Measurements from ENCODE around the gene TMED7. TPM values are rescaled to one million over a fixed set of nuclear protein-coding genes. Genes with fewer than 3 reads are reported as not detected.

TMED7 gene
- total and polyA plus RNA-seq, 5 donors = 38.9 to 111 (median 77.7) TPM

DNA sequence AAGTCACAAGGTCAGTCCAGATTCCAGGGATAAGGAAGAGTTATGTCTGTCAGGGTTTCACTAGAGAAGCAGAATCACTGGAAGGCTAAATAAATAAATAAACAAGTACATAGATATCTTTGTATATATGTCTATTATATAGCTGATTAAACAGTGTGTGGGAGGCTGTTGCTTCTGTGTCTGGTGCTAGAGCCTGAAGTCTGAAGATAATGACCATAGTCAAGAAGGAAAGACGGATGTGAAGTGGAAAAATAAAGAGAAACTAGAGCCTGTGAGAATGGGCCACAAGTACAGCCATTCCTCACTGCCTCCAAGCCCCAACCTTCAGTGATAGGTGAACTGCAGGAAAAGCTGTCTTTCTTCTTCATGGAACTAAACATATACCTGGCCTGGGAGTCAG lies 4.1 kb upstream of the TMED7 start:
- DNase-seq (no peak), ATAC-seq (no peak)
- Histone ChIP-seq H3K4me3 (ENCODE audit: low read length) (no peak overlapping the region), H3K27ac (ENCODE audit: low read length) (no peak overlapping the region), H3K27me3 (ENCODE audit: control insufficient read depth, insufficient read depth) (no peaks in the 10 kb centered on the region), H3K4me1 (ENCODE audit: control insufficient read depth, insufficient read depth, low read length) (no peaks in the 10 kb centered on the region), H3K9me3 (ENCODE audit: control insufficient read depth, low read length) (no peaks in the 10 kb centered on the region)
- intact Hi-C loops (cut with DNase I) = loop anchor here in 2 of 4 donors (5.0 kb wide), 3 partner anchors 207 to 437 kb away; partner anchors contain the start of genes AP3S1 (in 1 of the 2) and ATG12 (in 1 of the 2)
- WGBS = 91% methylated on average over 1 of the region's 1 CpG

DNA sequence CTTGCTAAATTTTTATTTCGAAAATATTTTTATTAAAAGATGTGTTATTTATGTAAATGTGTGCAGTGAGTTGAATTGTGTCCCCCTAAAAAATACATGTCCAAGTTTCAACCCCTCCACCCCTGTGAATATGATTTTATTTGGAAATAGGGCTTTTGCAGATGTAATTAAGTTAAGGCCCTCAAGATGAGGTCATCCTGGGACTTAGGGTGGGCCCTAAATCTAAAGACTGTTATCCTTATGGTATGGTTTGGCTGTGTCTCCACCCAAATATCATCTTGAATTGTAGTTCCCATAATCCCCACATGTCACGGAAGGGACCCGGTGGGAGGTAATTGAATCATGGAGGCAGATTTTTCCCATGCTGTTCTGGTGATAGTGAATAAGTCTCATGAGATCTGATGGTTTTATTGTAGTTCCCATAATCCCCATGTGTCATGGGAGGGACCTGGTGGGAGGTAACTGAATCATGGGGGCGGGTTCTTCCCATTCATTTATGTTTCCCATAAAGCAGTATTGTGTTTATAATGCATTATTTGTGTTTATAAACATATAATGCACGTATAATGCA lies 1.5 kb upstream of the TMED7 start:
- intact Hi-C loops (cut with DNase I) = no loop called here
- H3K9me3 ChIP-seq (ENCODE audit: control insufficient read depth, low read length) = no peaks in the 10 kb centered on the region
- H3K4me1 ChIP-seq (ENCODE audit: control insufficient read depth, insufficient read depth, low read length) = peaks cover 7% of the 10 kb centered on the region
- DNase-seq (no peak), ATAC-seq (no peak)
- H3K27ac ChIP-seq (ENCODE audit: low read length) = no peak overlapping the region
- H3K27me3 ChIP-seq (ENCODE audit: control insufficient read depth, insufficient read depth) = no peaks in the 10 kb centered on the region
- H3K4me3 ChIP-seq (ENCODE audit: low read length) = no peak overlapping the region
- WGBS = 89% methylated on average over 5 of the region's 5 CpGs

DNA sequence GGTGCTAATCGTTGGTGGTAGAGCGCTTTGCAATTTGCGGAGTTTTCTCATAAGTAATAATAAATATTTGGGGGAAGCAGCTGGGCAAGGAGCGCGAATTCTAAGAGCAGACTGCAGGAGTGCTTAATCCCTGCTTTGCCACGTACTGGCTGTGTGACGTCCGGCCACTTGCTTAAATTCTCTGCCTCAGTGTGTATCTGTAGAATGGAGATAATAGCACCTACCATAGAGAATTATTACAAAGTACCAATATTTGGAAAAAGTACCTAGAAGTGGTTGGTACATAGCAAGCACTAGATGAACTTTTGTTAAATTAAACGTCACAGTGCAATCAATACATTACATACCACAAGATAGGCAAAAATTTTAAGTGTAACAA lies 598 bp upstream of the TMED7 start:
- DNase-seq = no peak
- intact Hi-C loops (cut with DNase I) = no loop called here
- peaks cover 7% of the 10 kb centered on the region for H3K4me1 ChIP-seq (ENCODE audit: control insufficient read depth, insufficient read depth, low read length)
- no peaks in the 10 kb centered on the region for H3K27me3 ChIP-seq (ENCODE audit: control insufficient read depth, insufficient read depth)
- H3K9me3 ChIP-seq (ENCODE audit: control insufficient read depth, low read length) = no peaks in the 10 kb centered on the region
- peak; percentile 49 for ATAC-seq
- peak overlapping the region; percentile 68 for H3K4me3 ChIP-seq (ENCODE audit: low read length)
- WGBS = under 1% methylated on average over 9 of the region's 9 CpGs
- peak overlapping the region; percentile 91 for H3K27ac ChIP-seq (ENCODE audit: low read length)

DNA sequence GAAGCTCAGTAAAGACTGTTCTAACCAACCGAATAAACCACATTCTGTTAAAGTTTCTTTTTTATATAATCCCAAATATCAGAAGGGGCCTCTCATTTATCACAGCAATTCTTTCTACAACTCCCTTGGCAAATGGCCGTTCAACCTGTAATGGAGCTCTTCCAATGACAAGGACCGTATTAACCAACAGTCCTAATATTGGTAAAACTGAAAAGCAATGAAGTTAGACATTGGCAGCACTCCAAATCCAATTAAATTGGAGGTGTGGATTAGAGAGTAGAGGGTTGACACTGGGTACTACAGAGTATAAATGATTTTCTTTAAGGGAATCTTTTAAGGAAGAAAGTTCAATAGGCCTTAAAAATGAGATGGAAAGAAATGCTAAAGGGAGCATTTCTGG lies 842 bp downstream of the TMED7 start:
- peaks cover 7% of the 10 kb centered on the region for H3K4me1 ChIP-seq (ENCODE audit: control insufficient read depth, insufficient read depth, low read length)

DNA sequence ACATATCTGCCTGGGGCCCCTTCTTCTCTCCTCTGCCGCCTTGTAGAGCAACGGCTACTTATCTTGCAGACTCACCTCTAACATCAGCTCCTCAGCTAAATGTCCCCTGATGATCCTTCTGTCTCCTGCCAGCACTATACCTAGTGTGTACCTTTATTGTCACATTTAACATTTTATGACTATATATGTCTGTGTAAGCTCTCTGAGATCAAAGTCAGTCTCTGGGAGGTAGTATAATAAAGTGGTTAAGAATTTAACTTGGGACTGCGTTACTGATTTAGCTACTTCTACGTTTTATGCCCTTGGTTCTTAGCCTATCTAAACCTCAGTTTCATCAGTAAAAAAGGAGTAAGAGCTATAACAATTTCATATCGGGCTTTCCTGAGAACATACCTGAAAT lies 2.2 kb downstream of the TMED7 start:
- Histone ChIP-seq H3K27ac (ENCODE audit: low read length) (no peak overlapping the region), H3K9me3 (ENCODE audit: control insufficient read depth, low read length) (no peaks in the 10 kb centered on the region), H3K4me1 (ENCODE audit: control insufficient read depth, insufficient read depth, low read length) (peaks cover 7% of the 10 kb centered on the region), H3K4me3 (ENCODE audit: low read length) (peak overlapping the region; percentile 55), H3K27me3 (ENCODE audit: control insufficient read depth, insufficient read depth) (no peaks in the 10 kb centered on the region)
- WGBS = 45% methylated on average over 5 of the region's 5 CpGs
- ATAC-seq = no peak
- DNase-seq = no peak
- intact Hi-C loops (cut with DNase I) = no loop called here

More for the DNA sequence above, 842 bp downstream of the TMED7 start:
- intact Hi-C loops (cut with DNase I) = no loop called here
- no peak for ATAC-seq
- no peaks in the 10 kb centered on the region for H3K9me3 ChIP-seq (ENCODE audit: control insufficient read depth, low read length)
- no peaks in the 10 kb centered on the region for H3K27me3 ChIP-seq (ENCODE audit: control insufficient read depth, insufficient read depth)
- 22% methylated on average over 3 of the region's 3 CpGs for WGBS
- DNase-seq = no peak
- peak overlapping the region; percentile 55 for H3K4me3 ChIP-seq (ENCODE audit: low read length)
- no peak overlapping the region for H3K27ac ChIP-seq (ENCODE audit: low read length)

DNA sequence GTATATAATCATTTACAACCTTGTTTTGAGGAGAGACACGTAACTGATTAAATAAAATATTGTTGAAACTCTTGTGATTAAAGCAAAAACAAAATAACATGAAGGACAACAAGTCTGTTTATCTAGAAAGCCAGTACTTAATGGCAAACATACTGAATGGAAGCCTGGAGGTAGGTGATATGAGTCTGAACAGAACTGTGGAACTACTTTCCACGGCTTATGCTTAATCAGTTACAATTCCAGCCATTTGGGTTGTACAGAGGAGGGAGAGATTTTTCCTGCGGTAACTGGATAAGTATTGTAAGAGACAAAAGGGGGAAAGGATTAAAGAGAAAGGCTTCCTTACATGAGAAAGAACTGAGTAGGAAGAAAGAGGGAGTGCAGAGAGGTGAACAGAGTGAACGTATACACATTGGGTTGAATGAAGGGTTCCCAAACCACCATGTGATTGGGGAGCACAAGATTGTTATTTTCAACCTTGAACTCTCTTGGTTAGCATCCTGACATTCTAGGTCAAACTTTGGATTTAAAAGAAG lies 4.4 kb downstream of the TMED7 start:
- Histone ChIP-seq H3K27ac (ENCODE audit: low read length) (no peak overlapping the region), H3K9me3 (ENCODE audit: control insufficient read depth, low read length) (no peaks in the 10 kb centered on the region), H3K27me3 (ENCODE audit: control insufficient read depth, insufficient read depth) (no peaks in the 10 kb centered on the region), H3K4me3 (ENCODE audit: low read length) (no peak overlapping the region), H3K4me1 (ENCODE audit: control insufficient read depth, insufficient read depth, low read length) (peaks cover 7% of the 10 kb centered on the region)
- intact Hi-C loops (cut with DNase I) = no loop called here
- WGBS = 71% methylated on average over 4 of the region's 4 CpGs
- DNase-seq (no peak), ATAC-seq (no peak)

DNA sequence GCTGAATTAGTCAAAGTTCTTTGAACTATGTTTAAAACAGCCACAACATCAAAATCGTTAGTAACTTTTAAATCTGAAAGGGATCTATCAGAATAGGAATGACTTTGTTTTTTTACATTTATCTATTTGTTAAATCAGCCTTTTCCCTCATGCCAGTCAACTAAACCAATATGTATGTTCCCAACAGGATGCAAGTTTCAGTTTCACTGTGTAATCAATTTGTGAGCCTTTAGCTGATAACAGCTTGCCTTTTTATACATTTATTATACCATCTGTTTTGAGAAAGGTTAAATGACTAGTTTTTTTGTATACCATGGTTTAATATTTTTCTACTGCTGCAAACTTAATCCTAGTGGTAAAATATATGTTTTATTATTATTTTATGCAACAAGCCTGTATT lies 8.9 kb downstream of the TMED7 start:
- no peaks in the 10 kb centered on the region for H3K4me1 ChIP-seq (ENCODE audit: control insufficient read depth, insufficient read depth, low read length)
- H3K9me3 ChIP-seq (ENCODE audit: control insufficient read depth, low read length) = no peaks in the 10 kb centered on the region
- intact Hi-C loops (cut with DNase I) = no loop called here
- H3K4me3 ChIP-seq (ENCODE audit: low read length) = no peak overlapping the region
- no peak overlapping the region for H3K27ac ChIP-seq (ENCODE audit: low read length)
- H3K27me3 ChIP-seq (ENCODE audit: control insufficient read depth, insufficient read depth) = no peaks in the 10 kb centered on the region
- no peak for DNase-seq
- no peak for ATAC-seq
- WGBS = 82% methylated on average over 1 of the region's 1 CpG

DNA sequence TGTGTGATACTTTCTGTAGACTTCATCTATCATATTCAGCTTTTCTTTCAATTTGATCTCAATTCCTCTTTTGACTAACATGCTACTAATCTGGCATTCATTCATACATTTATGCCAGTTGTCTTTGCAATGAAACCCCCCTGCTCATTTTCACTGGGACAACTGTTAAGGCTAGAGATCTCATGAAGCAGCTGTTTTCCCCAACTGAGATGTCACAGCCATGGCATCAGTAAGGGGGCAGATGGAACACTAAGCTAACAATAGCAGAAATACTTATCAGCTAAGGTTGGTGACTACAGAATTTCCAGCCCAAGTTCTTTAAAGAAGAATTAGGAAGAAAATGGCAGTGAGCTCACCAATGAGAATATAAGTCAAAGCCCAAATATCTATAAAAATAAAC lies 9.4 kb downstream of the TMED7 start:
- intact Hi-C loops (cut with DNase I) = no loop called here

DNA sequence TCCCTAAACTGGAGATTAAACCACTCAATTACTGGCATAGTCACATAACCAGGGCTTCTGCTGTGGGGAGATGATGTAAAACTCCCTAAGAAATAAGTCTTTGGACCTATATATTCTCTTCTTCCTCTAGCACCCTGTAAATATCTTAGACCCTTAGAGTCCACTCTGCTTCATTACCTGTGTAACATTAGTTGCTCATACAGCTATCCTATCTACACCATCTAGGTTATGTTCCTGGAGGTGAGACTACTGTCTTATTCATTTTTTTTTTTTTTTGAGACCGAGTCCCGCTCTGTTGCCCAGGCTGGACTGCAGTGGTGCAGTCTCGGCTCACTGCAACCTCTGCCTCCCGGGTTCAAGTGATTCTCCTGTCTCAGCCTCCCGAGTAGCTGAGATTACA lies 14.0 kb downstream of the TMED7 start:
- 94% methylated on average over 5 of the region's 5 CpGs for WGBS
- H3K27ac ChIP-seq (ENCODE audit: low read length) = no peak overlapping the region

More for the DNA sequence above, 9.4 kb downstream of the TMED7 start:
- Histone ChIP-seq H3K27me3 (ENCODE audit: control insufficient read depth, insufficient read depth) (no peaks in the 10 kb centered on the region), H3K9me3 (ENCODE audit: control insufficient read depth, low read length) (no peaks in the 10 kb centered on the region), H3K27ac (ENCODE audit: low read length) (no peak overlapping the region), H3K4me1 (ENCODE audit: control insufficient read depth, insufficient read depth, low read length) (no peaks in the 10 kb centered on the region), H3K4me3 (ENCODE audit: low read length) (no peak overlapping the region)
- DNase-seq (no peak), ATAC-seq (no peak)

DNA sequence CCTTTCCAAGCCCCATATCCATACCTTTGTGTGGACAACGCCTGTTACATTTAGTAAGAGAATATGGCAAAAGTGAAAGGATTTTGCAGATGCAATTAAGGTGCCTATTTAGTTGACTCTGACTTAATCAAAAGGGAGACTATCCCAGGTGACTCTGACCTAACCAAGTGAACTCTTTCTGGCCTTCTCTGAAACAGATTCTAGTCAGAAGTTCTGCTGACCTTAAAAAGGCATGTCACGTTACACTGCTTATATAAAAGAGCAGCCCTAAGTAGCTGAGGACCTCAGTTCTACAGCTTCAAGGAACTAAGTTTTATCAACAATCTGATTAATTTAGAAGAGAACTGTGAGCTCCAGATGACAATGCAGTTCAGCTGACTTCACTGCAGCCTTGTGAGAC lies 17.9 kb downstream of the TMED7 start:
- H3K4me1 ChIP-seq (ENCODE audit: control insufficient read depth, insufficient read depth, low read length) = no peaks in the 10 kb centered on the region
- no peaks in the 10 kb centered on the region for H3K27me3 ChIP-seq (ENCODE audit: control insufficient read depth, insufficient read depth)
- WGBS = 85% methylated on average over 2 of the region's 2 CpGs
- intact Hi-C loops (cut with DNase I) = no loop called here
- no peak for DNase-seq
- no peak overlapping the region for H3K4me3 ChIP-seq (ENCODE audit: low read length)
- no peak for ATAC-seq
- H3K27ac ChIP-seq (ENCODE audit: low read length) = no peak overlapping the region
- H3K9me3 ChIP-seq (ENCODE audit: control insufficient read depth, low read length) = no peaks in the 10 kb centered on the region

More for the DNA sequence above, 14.0 kb downstream of the TMED7 start:
- no peaks in the 10 kb centered on the region for H3K4me1 ChIP-seq (ENCODE audit: control insufficient read depth, insufficient read depth, low read length)
- H3K27me3 ChIP-seq (ENCODE audit: control insufficient read depth, insufficient read depth) = no peaks in the 10 kb centered on the region
- H3K4me3 ChIP-seq (ENCODE audit: low read length) = no peak overlapping the region
- intact Hi-C loops (cut with DNase I) = no loop called here
- DNase-seq (no peak), ATAC-seq (no peak)
- no peaks in the 10 kb centered on the region for H3K9me3 ChIP-seq (ENCODE audit: control insufficient read depth, low read length)

DNA sequence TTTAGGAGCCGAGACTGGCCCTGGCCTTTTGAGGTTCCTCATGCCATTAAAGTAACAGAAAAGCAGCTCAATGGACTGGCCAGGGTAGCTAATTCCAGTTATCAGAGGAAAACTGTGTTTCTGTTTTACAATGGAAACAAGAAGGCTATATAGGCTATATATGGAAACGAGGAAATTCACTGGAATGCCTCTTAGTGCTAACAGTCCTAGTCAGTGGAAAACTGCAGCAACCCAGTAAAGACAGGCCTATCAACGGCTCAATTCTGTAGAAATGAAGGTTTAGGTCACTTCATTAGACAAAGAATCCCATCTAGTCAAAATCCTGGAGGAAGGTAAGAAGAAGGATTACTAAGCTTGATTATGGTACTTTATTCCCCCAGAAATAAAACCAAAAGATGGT lies 20.4 kb downstream of the TMED7 start:
- ATAC-seq = no peak
- Histone ChIP-seq H3K27ac (ENCODE audit: low read length) (no peak overlapping the region), H3K9me3 (ENCODE audit: control insufficient read depth, low read length) (no peaks in the 10 kb centered on the region), H3K4me1 (ENCODE audit: control insufficient read depth, insufficient read depth, low read length) (no peaks in the 10 kb centered on the region), H3K4me3 (ENCODE audit: low read length) (no peak overlapping the region), H3K27me3 (ENCODE audit: control insufficient read depth, insufficient read depth) (no peaks in the 10 kb centered on the region)
- no peak for DNase-seq
- intact Hi-C loops (cut with DNase I) = no loop called here
- 81% methylated on average over 3 of the region's 3 CpGs for WGBS

Measured in right cardiac atrium (tissue), 5 donors.